Muscle of leg (tissue), 11 donors: Measurements from ENCODE around the gene TAF13. TPM values are rescaled to one million over a fixed set of nuclear protein-coding genes. Genes with fewer than 3 reads are reported as not detected.
"Not testable (repeated sequence)": the region's sequence is repeated elsewhere in the genome, so short reads cannot be mapped to it uniquely, and the experiment has no call there.

Experiments used
- DNase-seq: peaks from one replicate; pipeline ENCODE4 v3.0.0; 2013
- H3K27ac ChIP-seq: one replicate; pipeline ENCODE4 v1.5.1; 2013; ENCODE audit warnings: mild to moderate bottlenecking, low read length, control low read depth
- H3K27me3 ChIP-seq: one replicate; pipeline ENCODE4 v1.6.1; 2013; ENCODE audit warnings: low read length; ENCODE audit not compliant: control insufficient read depth, insufficient read depth
- H3K36me3 ChIP-seq: one replicate; pipeline ENCODE4 v1.6.1; 2013; ENCODE audit warnings: low read length; ENCODE audit not compliant: control insufficient read depth, insufficient read depth
- H3K4me1 ChIP-seq: one replicate; pipeline ENCODE4 v1.6.1; 2013; ENCODE audit warnings: low read length; ENCODE audit not compliant: control insufficient read depth, insufficient read depth
- H3K4me3 ChIP-seq: one replicate; pipeline ENCODE4 v1.5.1; 2013; ENCODE audit warnings: low read length, control low read depth
- H3K9me3 ChIP-seq: replicated peaks from 2 replicates; pipeline ENCODE4 v1.6.1; 2013; ENCODE audit warnings: low read depth, low read length; ENCODE audit not compliant: control insufficient read depth
- WGBS: methylation state at CpG from one replicate; pipeline ENCODE4 v1.1.5; 2013; ENCODE audit warnings: missing lambda C conversion rate; ENCODE audit not compliant: insufficient coverage; 5-methylcytosine and 5-hydroxymethylcytosine counted together
- polyA plus RNA-seq, 8 donors: library from polyadenylated mRNA; unstranded; fragments of 120-200 nt; gene quantifications; one replicate each; pipeline versions ENCODE4 v1.2.1 to v1.2.3, GENCODE V29; 2013; ENCODE audit warnings: inconsistent platforms in 1 of 8, low replicate concordance in 1 of 8; ENCODE audit not compliant: insufficient read length in 8 of 8, insufficient read depth in 1 of 8
- total RNA-seq: library from RNA; stranded (reverse); fragments of 120-200 nt; gene quantifications from one replicate; pipeline ENCODE4 v1.2.4, GENCODE V29; 2013

Gene TAF13
- total and polyA plus RNA-seq, 9 donors, result 17.7 to 54.4 (median 43.3) TPM

GRCh38 chr1:109080441-109081082 is 4.8 kb upstream of the TAF13 start:
- Histone ChIP-seq H3K9me3 (no peaks in the 10 kb centered on the region), H3K27ac (peak overlapping the region; percentile 67), H3K27me3 (no peaks in the 10 kb centered on the region), H3K36me3 (no peaks in the 10 kb centered on the region), H3K4me3 (no peak overlapping the region), H3K4me1 (no peaks in the 10 kb centered on the region)
- no peak for DNase-seq
- 62% methylated on average over 4 of the region's 5 CpGs for WGBS

DNA sequence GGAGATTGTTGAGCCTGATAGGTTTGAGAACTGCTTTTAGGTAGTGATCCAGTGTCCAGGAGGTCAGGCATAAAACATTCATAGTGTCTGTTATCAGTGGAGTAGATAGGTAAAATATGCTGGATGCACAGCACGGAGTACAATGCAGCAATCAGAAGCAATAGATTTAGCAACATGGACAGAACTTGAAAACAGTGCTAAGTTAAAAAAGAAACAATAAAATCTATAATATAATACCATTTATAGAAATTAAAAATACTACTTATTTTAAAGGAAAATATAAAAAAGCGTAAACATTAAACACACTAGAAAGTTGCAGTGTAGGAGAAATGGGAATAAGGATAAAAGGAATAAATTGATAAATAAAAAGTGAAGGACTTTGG is 3.4 kb upstream of the TAF13 start:
- DNase-seq, result no peak
- Histone ChIP-seq H3K4me1 (no peaks in the 10 kb centered on the region), H3K36me3 (no peaks in the 10 kb centered on the region), H3K9me3 (no peaks in the 10 kb centered on the region), H3K27ac (no peak overlapping the region), H3K4me3 (no peak overlapping the region), H3K27me3 (no peaks in the 10 kb centered on the region)
- no CpG with 5 or more reads among the region's 2 CpGs for WGBS

DNA sequence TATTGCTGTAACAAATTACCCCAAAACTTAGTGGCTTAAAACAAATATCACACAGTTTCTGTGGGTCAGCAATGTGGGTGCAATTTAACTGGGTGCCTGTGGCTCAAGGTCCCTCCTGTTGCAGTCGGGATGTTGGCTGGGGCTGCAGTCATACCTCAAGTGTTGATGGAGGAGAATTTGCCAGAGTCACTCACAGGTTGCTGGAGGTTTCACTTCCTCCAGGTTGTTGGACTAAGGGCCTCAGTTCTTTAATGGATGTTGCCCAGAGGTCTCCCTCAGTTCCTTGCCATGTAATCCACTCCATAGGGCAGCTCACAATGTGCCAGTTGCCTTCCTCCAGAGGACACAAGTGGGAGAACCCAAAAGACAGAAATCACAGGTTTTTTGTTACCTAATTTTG is 2.5 kb upstream of the TAF13 start:
- Histone ChIP-seq H3K36me3 (no peaks in the 10 kb centered on the region), H3K9me3 (no peaks in the 10 kb centered on the region), H3K27me3 (no peaks in the 10 kb centered on the region), H3K4me1 (no peaks in the 10 kb centered on the region), H3K4me3 (no peak overlapping the region), H3K27ac (no peak overlapping the region)
- no peak for DNase-seq
- no CpG with 5 or more reads among the region's 1 CpG for WGBS

GRCh38 chr1:109069294-109069693 is 6.5 kb downstream of the TAF13 start:
- DNase-seq, result no peak
- no CpG with 5 or more reads among the region's 1 CpG for WGBS
- H3K36me3 ChIP-seq, result peaks cover 30% of the 10 kb centered on the region
- no peaks in the 10 kb centered on the region for H3K27me3 ChIP-seq
- H3K27ac ChIP-seq, result no peak overlapping the region
- no peaks in the 10 kb centered on the region for H3K4me1 ChIP-seq
- no peaks in the 10 kb centered on the region for H3K9me3 ChIP-seq
- H3K4me3 ChIP-seq, result no peak overlapping the region

GRCh38 chr1:109067883-109068282 is 7.9 kb downstream of the TAF13 start:
- no peak for DNase-seq
- peaks cover 31% of the 10 kb centered on the region for H3K36me3 ChIP-seq
- no peak overlapping the region for H3K4me3 ChIP-seq
- 89% methylated on average over 3 of the region's 8 CpGs for WGBS
- no peaks in the 10 kb centered on the region for H3K9me3 ChIP-seq
- no peaks in the 10 kb centered on the region for H3K27me3 ChIP-seq
- H3K4me1 ChIP-seq, result no peaks in the 10 kb centered on the region
- H3K27ac ChIP-seq, result no peak overlapping the region

- Histone ChIP-seq H3K27ac (no peak overlapping the region), H3K4me3 (no peak overlapping the region), H3K27me3 (no peaks in the 10 kb centered on the region), H3K36me3 (peaks cover 21% of the 10 kb centered on the region), H3K4me1 (no peaks in the 10 kb centered on the region), H3K9me3 (no peaks in the 10 kb centered on the region)
- WGBS, result no CpG with 5 or more reads among the region's 3 CpGs
- DNase-seq, result no peak
Observed at GRCh38 chr1:109065137-109065536, 10.7 kb downstream of the TAF13 start.

DNA sequence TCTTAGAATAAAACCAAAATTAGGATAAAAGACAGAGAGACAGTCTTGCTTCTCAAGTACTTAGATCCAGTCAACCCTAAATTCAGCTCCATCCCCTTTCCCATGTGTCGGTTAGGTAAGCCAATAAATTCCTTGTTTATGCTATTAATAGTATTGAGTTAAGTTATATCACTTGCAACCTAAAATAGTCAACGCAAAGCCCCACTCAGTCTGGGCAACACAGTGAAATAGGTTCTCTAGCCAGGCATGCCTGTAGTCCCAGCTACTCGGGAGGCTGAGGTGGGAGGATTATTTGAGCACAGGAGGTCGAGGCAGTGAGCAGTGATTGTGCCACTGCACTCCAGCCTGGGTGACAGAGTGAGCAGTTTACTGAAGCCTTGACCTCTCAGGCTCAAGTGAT is 14.6 kb downstream of the TAF13 start:
- 80% methylated on average over 1 of the region's 4 CpGs for WGBS
- H3K27ac ChIP-seq, result no peak overlapping the region

DNA sequence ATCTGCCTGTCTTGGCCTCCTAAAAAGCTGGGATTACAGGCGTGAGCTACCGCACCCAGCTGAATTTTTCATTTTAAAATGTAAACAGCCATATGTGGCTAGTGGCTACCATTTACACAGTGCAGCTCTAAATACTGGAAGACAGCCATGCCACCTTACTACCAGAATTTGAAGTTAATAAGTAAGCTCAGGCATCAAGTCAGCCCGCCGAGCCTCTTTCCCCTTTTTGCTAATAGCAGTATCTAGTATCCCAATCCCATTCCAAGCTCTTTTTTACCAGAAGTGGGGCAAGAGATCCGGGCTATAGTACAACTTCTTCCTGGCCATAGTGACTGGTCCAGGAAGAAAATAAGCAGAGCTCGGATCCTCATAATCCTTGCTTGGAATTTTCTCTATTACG is 15.1 kb downstream of the TAF13 start:
- 100% methylated on average over 1 of the region's 7 CpGs for WGBS
- Histone ChIP-seq H3K4me1 (no peaks in the 10 kb centered on the region), H3K36me3 (peaks cover 4% of the 10 kb centered on the region), H3K4me3 (no peak overlapping the region), H3K27ac (no peak overlapping the region), H3K9me3 (no peaks in the 10 kb centered on the region), H3K27me3 (no peaks in the 10 kb centered on the region)
- DNase-seq, result no peak

More for the DNA sequence above, 14.6 kb downstream of the TAF13 start:
- no peak for DNase-seq
- Histone ChIP-seq H3K4me3 (no peak overlapping the region), H3K27me3 (no peaks in the 10 kb centered on the region), H3K9me3 (no peaks in the 10 kb centered on the region), H3K4me1 (no peaks in the 10 kb centered on the region), H3K36me3 (peaks cover 4% of the 10 kb centered on the region)

GRCh38 chr1:109059026-109059425 is 16.8 kb downstream of the TAF13 start:
- H3K4me1 ChIP-seq, result no peaks in the 10 kb centered on the region
- H3K27me3 ChIP-seq, result no peaks in the 10 kb centered on the region
- peaks cover 4% of the 10 kb centered on the region for H3K36me3 ChIP-seq
- no peak overlapping the region for H3K4me3 ChIP-seq
- DNase-seq, result no peak
- H3K27ac ChIP-seq, result no peak overlapping the region
- no peaks in the 10 kb centered on the region for H3K9me3 ChIP-seq

DNA sequence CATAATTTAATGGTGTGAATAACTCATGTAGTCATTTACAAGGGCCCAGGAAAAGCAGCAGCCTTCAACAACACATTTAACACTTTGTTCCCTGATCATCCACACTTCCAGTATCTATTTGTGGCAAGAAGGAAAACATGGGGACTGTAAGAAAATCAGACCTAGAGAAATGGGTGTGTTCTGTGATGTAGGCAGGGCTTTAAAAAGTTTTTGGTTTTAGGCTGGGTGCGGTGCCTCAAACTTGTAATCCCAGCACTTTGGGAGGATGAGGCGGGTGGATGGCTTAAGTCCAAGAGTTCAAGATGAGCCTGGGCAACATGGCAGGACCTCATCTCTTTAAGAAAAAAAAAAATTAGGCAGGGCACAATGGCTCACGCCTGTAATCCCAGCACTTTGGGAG is 19.7 kb downstream of the TAF13 start:
- H3K27ac ChIP-seq, result no peak overlapping the region
- no peak overlapping the region for H3K4me3 ChIP-seq
- H3K36me3 ChIP-seq, result no peaks in the 10 kb centered on the region
- 82% methylated on average over 3 of the region's 3 CpGs for WGBS
- H3K9me3 ChIP-seq, result no peaks in the 10 kb centered on the region
- no peaks in the 10 kb centered on the region for H3K27me3 ChIP-seq
- no peak for DNase-seq
- H3K4me1 ChIP-seq, result no peaks in the 10 kb centered on the region

GRCh38 chr1:109052145-109052544 is 23.7 kb downstream of the TAF13 start:
- H3K9me3 ChIP-seq, H3K27ac ChIP-seq, DNase-seq, H3K27me3 ChIP-seq, H3K4me3 ChIP-seq, H3K4me1 ChIP-seq, H3K36me3 ChIP-seq: not testable (repeated sequence)
- 91% methylated on average over 3 of the region's 3 CpGs for WGBS
